Stimulated activated CD8-positive, alpha-beta memory T cell treated with anti-CD3 and anti-CD28 coated beads, Interleukin-12 subunit alpha, Interleukin-12 subunit beta, amount 100 ng/mL, for 24 hours (primary cell): ENCODE data around the gene RPL36.
"Not testable (repeated sequence)": the region's sequence is repeated elsewhere in the genome, so short reads cannot be mapped to it uniquely, and the experiment has no call there.

Source experiments
- DNase-seq: peaks from one replicate; pipeline ENCODE4 v3.0.0-alpha.2; 2020; ENCODE audit errors: extremely low read depth

RPL36 gene

DNA sequence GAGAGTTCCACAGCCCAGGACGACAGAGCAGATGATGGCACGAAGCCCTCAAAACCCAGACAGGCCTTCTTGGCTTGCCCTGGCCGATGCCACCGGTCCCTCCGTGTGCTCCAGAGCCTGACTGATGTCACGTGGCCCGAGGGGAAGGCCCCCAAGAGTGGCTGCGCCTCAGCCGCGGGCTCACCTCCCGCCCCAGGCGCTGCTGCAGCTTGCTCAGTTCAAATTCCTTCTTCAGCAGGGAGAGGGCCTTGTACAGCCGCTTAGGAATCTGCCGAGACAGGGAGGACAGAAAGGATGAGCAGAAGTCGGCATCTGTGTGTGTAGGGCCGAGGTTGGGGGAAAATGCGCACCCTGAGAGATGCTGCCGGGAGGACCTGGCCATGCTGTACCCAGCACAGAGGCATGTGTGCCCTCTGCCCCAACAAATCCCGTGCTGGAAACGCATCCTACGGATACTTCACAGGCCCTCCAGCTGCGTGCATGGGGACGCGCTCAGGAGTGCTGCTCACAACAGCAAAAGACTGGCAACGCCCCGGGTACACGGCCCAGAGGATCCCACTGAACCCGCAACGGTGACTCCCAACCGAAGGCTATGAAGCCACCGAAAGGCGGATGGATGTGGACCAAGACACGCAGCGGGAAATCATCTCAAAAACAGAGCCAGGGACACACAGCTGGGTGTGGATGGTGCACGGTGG, 16.9 kb downstream of the RPL36 start:
- DNase-seq, result no peak

DNA sequence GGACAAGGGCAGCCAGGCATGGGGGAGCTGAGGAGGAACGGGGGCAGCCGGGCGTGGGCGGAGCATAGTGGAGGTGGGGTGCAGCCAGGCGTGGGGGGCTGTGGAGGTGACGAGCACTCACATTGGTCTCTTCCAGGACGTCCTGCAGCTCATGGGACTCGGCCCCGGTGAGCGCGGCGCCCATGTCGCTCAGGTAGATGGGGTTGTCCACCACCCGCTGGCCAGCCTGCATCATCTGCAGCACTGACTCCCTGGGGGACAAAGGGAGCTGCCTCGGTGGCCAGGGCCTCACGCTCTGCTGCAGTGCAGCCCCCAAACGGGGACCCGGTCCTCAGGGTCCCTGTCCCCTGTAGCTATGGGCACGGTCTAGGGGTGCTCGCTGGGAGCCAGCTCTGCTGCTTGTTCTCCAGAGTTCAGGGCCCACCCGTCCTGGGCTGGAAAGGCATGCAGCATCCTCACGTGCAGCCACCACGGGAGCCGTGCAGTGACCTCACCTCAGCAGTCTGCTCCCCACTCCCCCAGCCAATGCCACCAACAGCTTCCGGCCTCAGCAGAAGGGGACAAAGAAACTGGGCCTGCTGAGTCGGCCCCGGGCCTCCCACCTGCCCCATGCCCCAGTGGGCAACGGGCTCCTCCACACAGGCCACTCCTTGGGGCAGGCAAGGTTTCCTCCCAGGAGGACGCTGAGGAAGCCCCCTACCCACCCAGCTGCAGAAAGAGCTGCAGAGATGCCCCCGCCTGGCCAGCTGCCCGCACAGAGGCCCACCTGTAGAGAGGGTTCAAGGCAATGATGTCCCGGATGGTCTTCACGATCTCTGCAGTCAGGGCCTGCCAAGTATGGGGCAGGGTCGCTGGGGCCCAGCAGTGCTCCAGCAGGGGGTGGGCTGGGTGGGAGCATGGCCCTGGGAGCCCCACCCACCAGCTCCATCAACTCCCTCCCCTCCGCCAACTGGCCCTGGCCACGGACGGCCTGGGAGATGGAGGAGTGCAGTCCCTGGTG, 17.8 kb downstream of the RPL36 start:
- no peak for DNase-seq

DNA sequence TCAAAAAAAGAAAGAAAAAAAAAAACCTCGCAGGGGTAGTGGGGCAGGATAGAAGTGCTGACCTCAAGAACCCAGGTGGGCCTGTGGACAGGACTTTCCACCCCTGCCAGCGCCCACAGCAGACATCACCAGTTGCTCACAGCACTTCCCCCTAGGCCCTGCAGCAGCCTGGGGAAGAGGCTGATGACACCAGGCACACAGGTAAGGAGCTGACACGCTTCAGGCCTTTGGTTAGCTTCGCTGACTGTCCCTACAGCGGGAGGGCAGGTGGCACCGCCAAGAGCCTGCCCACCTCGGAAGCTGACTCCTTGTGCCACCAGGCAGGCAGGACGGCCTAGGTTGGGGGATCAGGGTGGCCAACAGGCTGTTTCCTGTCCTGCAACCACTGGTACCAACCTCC, 20.9 kb downstream of the RPL36 start:
- no peak for DNase-seq

DNA sequence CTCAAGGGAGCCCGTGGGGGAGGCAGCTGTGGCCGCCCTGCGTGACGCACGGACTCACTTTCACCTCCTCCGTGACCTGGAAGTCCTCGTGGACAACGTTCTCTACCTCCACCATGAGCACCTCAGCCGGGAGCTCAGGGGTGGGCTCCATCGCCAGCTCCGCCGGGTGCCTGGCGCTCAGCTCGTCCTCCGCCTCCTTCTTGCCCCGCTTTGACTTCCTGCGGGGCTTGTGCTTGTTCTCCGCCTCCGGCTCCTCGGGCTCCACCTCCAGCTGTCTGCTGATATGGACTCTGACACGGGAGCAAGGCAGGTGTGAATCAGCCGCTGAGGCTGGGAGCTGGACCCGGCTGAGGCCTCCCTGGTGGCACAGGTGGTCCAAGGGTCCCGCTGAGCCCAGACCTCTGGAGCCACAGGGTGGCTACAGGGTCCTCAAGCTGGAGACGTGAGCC, 21.6 kb downstream of the RPL36 start:
- DNase-seq, result no peak

DNA sequence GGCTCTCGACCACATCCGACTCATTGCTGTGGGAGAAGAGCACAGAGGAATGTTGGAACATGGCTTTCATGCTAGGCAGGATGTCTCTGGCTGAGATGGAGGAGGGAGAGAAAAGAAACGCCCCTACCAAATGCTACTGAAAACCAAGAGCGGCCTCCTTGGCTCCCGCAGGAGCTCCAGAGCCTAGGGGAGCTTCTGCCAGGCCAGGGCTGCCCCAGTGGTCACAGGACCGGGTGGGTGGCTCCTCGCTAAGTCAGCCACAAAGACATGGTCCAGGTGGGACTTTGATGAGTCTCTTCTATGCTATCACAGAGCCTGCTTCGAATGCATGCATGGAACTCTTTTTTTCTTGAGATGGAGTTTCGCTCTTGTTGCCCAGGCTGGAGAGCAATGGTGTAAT, 23.1 kb downstream of the RPL36 start:
- no peak for DNase-seq

DNA sequence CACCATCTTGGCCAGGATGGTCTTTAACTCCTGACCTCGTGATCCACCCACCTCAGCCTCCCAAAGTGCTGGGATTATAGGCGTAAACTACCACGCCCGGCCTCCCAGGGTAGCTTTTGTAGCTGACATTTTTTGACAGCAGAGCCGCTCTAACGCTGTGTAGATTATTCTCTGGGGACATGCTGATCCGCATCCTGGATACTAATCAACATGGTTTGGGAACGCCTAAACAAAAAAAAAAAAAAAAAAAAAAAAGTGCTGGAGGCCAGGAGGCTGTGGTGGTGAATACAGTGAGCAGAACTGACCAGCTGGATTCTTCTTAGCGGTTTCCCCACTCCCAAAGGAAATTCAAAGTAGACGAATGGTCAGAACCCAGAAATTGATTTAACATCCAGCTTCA, 24.7 kb downstream of the RPL36 start:
- DNase-seq, result no peak

DNA sequence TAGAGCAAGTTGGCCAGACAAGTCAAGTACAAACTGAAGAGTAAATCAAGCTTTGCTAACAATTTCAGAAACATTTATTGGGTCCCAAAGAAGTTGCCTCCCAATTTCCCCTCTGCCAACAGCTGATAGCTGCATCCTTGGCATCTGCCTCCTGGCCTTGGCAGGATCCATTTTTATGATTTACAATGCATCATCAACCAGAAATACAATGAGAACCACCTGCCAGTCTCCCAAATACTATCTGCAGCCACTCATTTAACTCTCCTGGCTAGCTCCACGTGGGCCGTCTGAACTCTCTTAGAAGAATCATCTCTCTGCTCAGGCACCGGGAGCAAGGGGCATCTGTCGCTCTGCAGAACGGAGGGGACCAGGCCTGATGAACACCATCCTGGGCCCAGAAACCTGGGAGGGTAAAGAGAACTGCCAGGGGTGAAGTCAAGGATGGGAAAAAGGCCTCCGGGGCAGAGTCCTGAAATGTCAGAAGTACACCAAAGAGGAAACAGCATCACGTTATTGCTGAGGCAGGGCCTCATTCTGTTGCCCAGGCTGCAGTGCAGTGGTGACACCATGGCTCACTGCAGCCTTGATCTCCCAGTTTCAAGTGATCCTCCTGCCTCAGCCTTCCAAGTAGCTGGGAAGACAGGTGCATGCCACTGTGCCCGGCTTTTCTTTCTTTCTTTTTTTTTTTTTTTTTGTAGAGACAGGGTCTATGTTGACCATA, 27.3 kb downstream of the RPL36 start:
- no peak for DNase-seq

DNA sequence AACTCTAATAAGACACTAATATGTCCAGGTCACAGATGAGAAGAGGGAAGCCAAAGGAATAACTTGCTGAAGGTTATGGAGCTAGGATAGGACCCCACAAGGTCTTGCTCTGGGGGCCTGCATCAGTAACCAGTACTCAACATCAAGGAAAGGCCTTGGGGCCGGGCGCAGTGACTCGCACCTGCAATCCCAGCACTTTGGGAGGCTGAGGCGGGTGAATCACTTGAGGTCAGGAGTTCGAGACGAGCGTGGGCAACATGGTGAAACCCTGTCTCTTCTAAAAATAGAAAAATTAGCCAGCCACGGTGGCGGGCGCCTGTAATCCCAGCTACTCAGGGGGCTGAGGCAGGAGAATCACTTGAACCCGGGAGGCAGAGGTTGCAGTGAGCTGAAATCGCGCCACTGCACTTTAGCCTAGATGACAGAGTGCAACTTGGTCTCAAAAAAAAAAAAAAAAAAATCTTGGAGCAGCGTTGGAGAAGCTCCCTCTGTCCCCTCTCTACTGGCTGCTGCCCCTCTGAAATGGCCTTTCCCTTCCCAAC, 28.0 kb downstream of the RPL36 start:
- no peak for DNase-seq

DNA sequence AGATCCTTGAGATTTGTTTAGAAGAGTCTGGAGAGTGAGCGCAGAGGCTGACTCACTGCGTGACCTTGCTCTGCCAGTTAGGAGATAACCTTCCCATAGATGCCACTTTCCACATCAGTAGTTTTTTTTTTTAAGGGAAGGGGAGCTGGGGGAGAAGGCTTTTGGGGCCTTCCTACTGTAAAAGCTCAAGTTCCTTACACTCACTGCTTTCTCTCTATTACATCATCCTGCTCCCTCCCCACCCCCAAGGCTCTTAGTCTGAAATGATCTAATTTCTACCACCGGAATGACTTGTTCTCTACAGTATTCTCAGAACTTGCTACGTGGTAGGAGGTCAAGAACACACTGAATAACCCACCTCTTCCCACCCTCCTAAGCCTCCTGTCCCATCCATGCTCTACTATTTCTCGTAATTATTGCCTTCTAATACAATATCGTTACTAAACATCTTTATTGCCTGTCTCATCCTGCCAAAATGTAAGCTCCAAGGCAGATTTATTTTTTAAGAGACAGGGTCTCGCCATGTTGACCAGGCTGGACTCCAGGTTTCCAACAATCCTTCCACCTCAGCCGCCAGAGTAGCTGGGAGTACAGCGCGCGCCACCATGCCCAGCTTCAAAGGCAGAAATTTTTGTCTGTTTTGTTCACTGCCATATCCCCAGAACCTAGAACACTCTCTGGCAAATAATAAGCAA, 28.6 kb downstream of the RPL36 start:
- DNase-seq, result no peak

DNA sequence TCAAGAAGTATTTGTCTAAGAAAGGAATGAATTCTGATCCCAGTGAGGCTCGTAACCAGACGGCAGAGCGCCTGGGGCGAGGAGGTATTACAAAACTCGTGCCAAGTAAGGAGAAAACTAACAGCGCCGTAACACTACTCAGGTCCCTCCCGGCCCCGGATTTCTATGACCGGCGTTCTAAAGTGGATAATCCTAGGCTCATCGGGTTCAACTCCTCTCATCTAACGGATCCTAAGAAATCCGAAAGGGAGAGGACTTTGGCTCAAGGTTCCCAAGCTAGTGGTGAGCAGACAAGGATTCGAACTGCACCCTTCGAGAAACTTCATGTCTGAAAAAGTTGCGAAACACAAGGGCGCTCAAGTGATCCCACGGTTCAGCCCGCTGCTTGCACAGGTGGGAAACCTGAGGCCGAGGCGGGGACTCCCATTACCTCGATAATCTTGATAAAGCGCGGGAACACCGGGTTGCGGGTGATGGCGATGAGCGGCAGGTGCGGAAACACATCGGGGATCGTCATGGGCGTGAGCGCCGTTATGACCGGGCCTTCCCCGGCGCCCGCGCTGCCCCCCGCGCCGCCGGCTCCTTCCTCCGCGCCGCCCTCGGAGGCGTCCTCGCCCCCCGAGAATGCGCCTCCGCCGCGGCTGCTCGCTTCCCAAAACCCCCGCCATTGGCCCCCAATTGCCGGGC, 29.3 kb downstream of the RPL36 start:
- DNase-seq, result no peak

DNA sequence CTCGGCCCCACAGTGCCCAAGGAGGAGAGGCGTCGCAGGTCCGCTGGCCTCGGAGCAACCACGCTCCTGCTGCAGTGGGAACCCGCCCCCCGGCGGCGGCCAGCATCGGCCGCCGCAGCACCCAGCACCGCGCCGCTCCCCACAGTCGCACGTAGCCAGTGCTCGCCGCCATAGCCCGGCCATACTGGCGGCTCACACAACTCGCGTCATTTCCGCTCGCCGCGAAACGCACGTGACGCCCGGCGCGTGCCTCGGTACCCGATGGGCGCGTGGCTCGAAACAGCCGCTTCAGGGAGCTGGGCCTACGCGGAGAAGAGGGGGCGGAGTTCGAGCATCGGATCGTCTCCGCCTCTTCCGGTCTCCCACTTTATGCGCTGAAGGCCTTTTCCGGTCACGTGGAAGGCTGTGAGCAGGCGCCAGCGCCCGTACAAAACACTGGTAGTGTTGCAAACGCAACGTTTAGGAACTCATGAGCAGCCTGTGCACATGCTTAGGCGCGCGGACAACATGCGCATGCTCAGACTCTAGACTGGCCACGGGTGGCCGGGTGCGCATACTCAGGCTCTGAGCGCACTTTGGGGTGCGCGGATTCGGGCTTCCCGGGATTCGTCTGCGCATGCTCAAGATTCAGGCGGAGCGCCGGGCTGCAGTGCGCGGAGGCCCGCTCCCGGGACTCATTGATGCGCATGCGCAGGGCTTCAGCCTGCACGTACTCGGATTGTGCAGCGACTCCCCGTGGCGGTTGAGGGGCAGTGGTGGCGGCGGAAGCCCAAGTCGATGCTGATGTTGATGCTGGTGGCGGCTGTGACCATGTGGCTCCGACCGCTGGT, 30.1 kb downstream of the RPL36 start, which contains the start of the genes CATSPERD and LONP1:
TSS of gene CATSPERD (plus strand) at position 677 of the 830 bp plus-strand sequence. CDS start at position 778, 101 bp downstream.
TSS of gene LONP1 (minus strand) at position 186 of the 830 bp plus-strand sequence. CDS start at position 172, 14 bp downstream.
- DNase-seq, result peak; percentile 96

DNA sequence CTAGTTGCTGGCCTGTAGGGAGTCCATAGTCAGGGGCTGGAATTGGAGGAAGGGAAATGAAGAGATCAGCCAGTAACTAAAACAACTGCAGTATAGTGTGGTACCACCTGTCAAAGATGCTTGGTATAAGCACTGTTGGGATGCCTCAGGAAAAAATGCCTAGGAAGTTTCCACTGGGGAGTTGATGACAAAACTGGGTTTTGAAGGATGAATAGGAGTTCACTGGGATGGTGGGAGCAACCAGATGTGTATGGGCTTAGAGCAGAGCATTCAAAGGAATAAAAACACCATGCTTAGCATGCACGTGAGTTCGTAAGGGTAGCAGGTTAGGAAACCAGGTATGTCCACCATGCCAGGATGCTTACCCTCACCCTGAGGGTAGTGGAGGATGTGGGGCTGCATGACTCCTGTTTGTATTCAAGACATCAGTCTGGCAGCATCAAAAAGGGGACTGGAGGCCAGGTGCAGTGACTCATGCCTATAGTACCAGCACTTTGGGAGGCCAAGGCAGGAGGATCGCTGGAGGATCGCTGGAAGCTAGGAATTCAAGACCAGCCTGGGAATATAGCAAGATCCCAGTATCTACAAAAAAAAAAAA, 37.5 kb downstream of the RPL36 start:
- DNase-seq, result no peak

DNA sequence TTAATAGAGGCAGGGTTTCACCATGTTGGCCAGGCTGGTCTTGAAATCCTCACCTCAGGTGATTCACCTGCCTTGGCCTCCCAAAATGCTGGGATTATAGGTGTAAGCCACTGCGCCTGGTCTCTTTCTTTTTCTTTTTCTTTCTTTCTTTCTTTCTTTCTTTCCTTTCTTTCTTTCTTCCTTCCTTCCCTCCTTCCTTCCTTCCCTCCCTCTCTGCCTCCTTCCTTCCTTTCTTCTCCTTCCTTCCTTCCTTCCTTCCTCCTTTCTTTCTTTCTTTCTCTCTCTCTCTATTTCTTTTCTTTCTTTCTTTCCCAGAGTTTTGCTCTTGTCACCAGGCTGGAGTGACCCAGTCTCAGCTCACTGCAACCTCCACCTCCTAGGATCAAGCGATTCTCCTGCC, 43.1 kb downstream of the RPL36 start:
- not testable (repeated sequence) for DNase-seq

DNA sequence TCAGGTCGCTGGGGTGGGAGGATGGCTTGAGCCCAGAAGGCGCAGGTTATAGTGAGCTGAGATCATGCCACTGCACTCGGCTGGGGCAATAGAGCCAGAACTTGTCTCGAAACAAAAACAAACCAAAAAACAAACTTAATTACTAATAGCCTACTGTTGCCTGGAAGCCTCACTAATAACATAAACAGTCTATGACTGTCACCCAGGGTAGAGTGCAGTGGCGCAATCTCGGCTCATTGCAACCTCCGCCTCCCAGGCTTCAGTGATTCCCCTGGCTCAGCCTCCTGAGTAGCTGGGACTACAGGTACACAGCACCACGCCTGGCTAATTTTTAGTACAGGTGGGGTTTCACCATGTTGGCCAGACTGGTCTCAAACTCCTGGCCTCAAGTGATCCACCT, 48.3 kb downstream of the RPL36 start:
- DNase-seq, result no peak
